K562 (cell line): Measurements from ENCODE around the gene RASSF1. TPM values are rescaled to one million over a fixed set of nuclear protein-coding genes. Genes with fewer than 3 reads are reported as not detected.

ENCODE experiments used
- CBFA2T3 ChIP-seq: fragments of 450-650 bp; IDR thresholded peaks from 2 replicates; pipeline ENCODE4 v1.6.1; 2017
- CTCFL ChIP-seq: IDR thresholded peaks from 2 replicates; pipeline ENCODE4 v1.6.1; 2011; ENCODE audit warnings: borderline replicate concordance, low read depth, mild to moderate bottlenecking, moderate library complexity, low read length; ENCODE audit not compliant: insufficient read depth, poor library complexity, severe bottlenecking
- EGR1 ChIP-seq: fragments of 450-650 bp; conservative IDR thresholded peaks from 2 replicates; pipeline ENCODE4 v1.6.1; 2017; ENCODE audit warnings: mild to moderate bottlenecking
- HDAC1 ChIP-seq, 2 experiments: fragments of 450-650 bp; IDR thresholded peaks; 2 replicates each; pipeline ENCODE4 v1.6.1; 2016 to 2017; ENCODE audit warnings: inconsistent platforms in 1 of 2, mild to moderate bottlenecking in 1 of 2, moderate library complexity in 1 of 2
- KAT2B ChIP-seq: IDR thresholded peaks from one replicate; pipeline ENCODE4 v1.6.1; 2012; ENCODE audit warnings: low read depth, mild to moderate bottlenecking, control low read depth, inconsistent platforms, low read length, moderate library complexity
- MNT ChIP-seq, 2 experiments: fragments of 450-650 bp; conservative IDR thresholded peaks; 2 replicates each; pipeline ENCODE4 v1.6.1; 2017; ENCODE audit warnings: mild to moderate bottlenecking in 2 of 2, moderate library complexity in 2 of 2
- NCOA4 ChIP-seq: fragments of 450-650 bp; IDR thresholded peaks from 2 replicates; pipeline ENCODE4 v1.6.1; 2018; ENCODE audit warnings: mild to moderate bottlenecking; ENCODE audit not compliant: partially characterized antibody
- RAD21 ChIP-seq, 2 experiments: fragments of 250-450 bp in 1 of 2; fragments of 450-650 bp in 1 of 2; sonication (Bioruptor Pico) in 1 of 2; formaldehyde crosslinking in 1 of 2; IDR thresholded peaks in 1 of 2; conservative IDR thresholded peaks in 1 of 2; 2 replicates each; pipeline versions ENCODE4 v1.4.0 to v1.8.0; 2020 to 2022; ENCODE audit warnings: mild to moderate bottlenecking in 2 of 2, moderate library complexity in 1 of 2
- REST ChIP-seq, 2 experiments: fragments of 450-650 bp; formaldehyde crosslinking in 1 of 2; IDR thresholded peaks; 2 replicates each; pipeline versions ENCODE4 v1.4.0 to v1.6.1; 2014 to 2020; ENCODE audit warnings: mild to moderate bottlenecking in 2 of 2, borderline replicate concordance in 1 of 2, low read depth in 1 of 2
- SMARCB1 ChIP-seq: IDR thresholded peaks from 2 replicates; pipeline ENCODE4 v1.6.1; 2011; ENCODE audit warnings: improper control_type of control experiment, low read depth; ENCODE audit not compliant: insufficient read length
- TFAP4 ChIP-seq: sonication (generic); formaldehyde crosslinking; IDR thresholded peaks from 2 replicates; pipeline ENCODE4 v1.8.0; 2022; ENCODE audit warnings: missing genetic modification reagents, mild to moderate bottlenecking, moderate library complexity, borderline replicate concordance
- ZBTB1 ChIP-seq: sonication (generic); formaldehyde crosslinking; IDR thresholded peaks from 2 replicates; pipeline ENCODE4 v1.8.1; 2023; ENCODE audit warnings: missing genetic modification reagents, low read depth, mild to moderate bottlenecking, borderline replicate concordance
- polyA plus RNA-seq, 8 experiments: library from polyadenylated mRNA; depleted of rRNA in 4 of 8; stranded (reverse) in 5 of 8; unstranded in 3 of 8; fragments of >200 nt; fragmentation: Nextera tagmentation in 2 of 8; fragmentation: Illumina TruSeq in 1 of 8; extraction: Ambion mirVana in 2 of 8; extraction: Trizol in 1 of 8; gene quantifications; 2 replicates each; pipeline versions ENCODE4 v1.2.1 to v1.2.3, GENCODE V29; 2011 to 2014; ENCODE audit warnings: inconsistent platforms in 1 of 8, missing spikeins in 1 of 8
- total RNA-seq, 7 experiments: library from RNA; depleted of rRNA in 6 of 7; stranded (reverse); fragments of >200 nt in 6 of 7; fragmentation: Illumina TruSeq in 2 of 7; extraction: Trizol in 2 of 7; gene quantifications; 2 replicates each; pipeline versions ENCODE4 v1.2.1 to v1.2.3, GENCODE V29; 2011 to 2021; ENCODE audit warnings: low replicate concordance in 1 of 7

Gene RASSF1
- total and polyA plus RNA-seq, 9 of the 15 experiments (the other 6 are each of a cell fraction or from before 2014, with no cell fraction given): 3.6 to 57.1 (median 24.6) TPM

- TF ChIP-seq REST (IDR thresholded peaks at IDR 0.05; ENCODE audit: borderline replicate concordance): peak; percentile 75
- no peak for TF ChIP-seq REST (CRISPR knock-in tag; IDR thresholded peaks at IDR 0.05; ENCODE audit: low read depth)
- 0 out of 4 replicates have a peak, but pooled peaks of 1 of the 2 experiments have one; percentile 24 for TF ChIP-seq HDAC1 (IDR thresholded peaks at IDR 0.05)
- 0 out of 2 replicates have a peak, but pooled peaks have one; percentile 7 for TF ChIP-seq EGR1
- TF ChIP-seq ZBTB1 (CRISPR knock-in tag): no peak
- peak; percentile 68 for TF ChIP-seq CTCFL
- no peak for TF ChIP-seq KAT2B
- no peak for TF ChIP-seq SMARCB1
- TF ChIP-seq NCOA4: no peak
- peak; percentile 91 for TF ChIP-seq TFAP4 (CRISPR knock-in tag)
- TF ChIP-seq MNT (conservative IDR thresholded peaks at IDR 0.05): peak in 1 of 2 experiments; percentile 63; a peak in 3 of 4 replicates
- peak; percentile 55 for TF ChIP-seq CBFA2T3
- peak; percentile 70 to 91 for TF ChIP-seq RAD21 (CRISPR knock-in tag; conservative IDR thresholded peaks at IDR 0.05 in 1 of 2, IDR thresholded peaks at IDR 0.05 in 1 of 2)
Measured at GRCh38 chr3:50324351-50325112, 16.1 kb downstream of the RASSF1 start (continued).
